GM23338 (cell line): ENCODE measurements around the gene KCNMA1. TPM values are rescaled to one million over a fixed set of nuclear protein-coding genes. Genes with fewer than 3 reads are reported as not detected.
A peak's percentile ranks its signal among the peaks of the same experiment; 100 is the strongest.

Source experiments
- ATAC-seq: fragments of 200-7000 bp; cut with Tn5 transposase; 3 replicates; pipeline ENCODE4 v1.9.1; 2020
- DNase-seq: peaks from one replicate; pipeline ENCODE4 v3.0.0-alpha.2; 2015; ENCODE audit warnings: low spot score
- H2AFZ ChIP-seq: fragments of 200-600 bp; sonication (generic); 2 replicates; pipeline ENCODE4 v1.8.0; 2016; ENCODE audit warnings: antibody characterized with exemption, mild to moderate bottlenecking, moderate library complexity
- H3F3A ChIP-seq: fragments of 200-600 bp; sonication (generic); replicated peaks from 2 replicates; pipeline ENCODE4 v1.8.0; 2017; ENCODE audit warnings: antibody characterized with exemption, mixed run types, low read depth
- H3K27ac ChIP-seq: fragments of 200-600 bp; sonication (generic); 2 replicates; pipeline ENCODE4 v1.6.1; 2016; ENCODE audit warnings: low read depth
- H3K27me3 ChIP-seq: fragments of 200-600 bp; sonication (generic); 2 replicates; pipeline ENCODE4 v1.8.0; 2016; ENCODE audit warnings: mild to moderate bottlenecking, mixed run types, moderate library complexity; ENCODE audit not compliant: insufficient read depth
- H3K36me3 ChIP-seq: fragments of 200-600 bp; sonication (generic); 2 replicates; pipeline ENCODE4 v1.8.0; 2016; ENCODE audit warnings: mild to moderate bottlenecking; ENCODE audit not compliant: insufficient read depth
- H3K4me1 ChIP-seq: fragments of 200-600 bp; sonication (generic); 2 replicates; pipeline ENCODE4 v1.8.0; 2016; ENCODE audit warnings: mild to moderate bottlenecking, moderate library complexity; ENCODE audit not compliant: insufficient read depth
- H3K4me2 ChIP-seq: fragments of 200-600 bp; sonication (generic); 2 replicates; pipeline ENCODE4 v1.7.1; 2017; ENCODE audit warnings: mixed run types
- H3K4me3 ChIP-seq: fragments of 200-600 bp; sonication (generic); 2 replicates; pipeline ENCODE4 v1.6.1; 2016; ENCODE audit warnings: mixed run types
- H3K79me2 ChIP-seq: fragments of 200-600 bp; sonication (generic); replicated peaks from 2 replicates; pipeline ENCODE4 v1.8.0; 2017; ENCODE audit warnings: mild to moderate bottlenecking; ENCODE audit not compliant: insufficient read depth
- H3K9me2 ChIP-seq: fragments of 200-600 bp; sonication (generic); 2 replicates; pipeline ENCODE4 v1.8.0; 2017; ENCODE audit not compliant: insufficient read depth
- H4K20me1 ChIP-seq: fragments of 200-600 bp; sonication (generic); replicated peaks from 2 replicates; pipeline ENCODE4 v1.8.0; 2017; ENCODE audit warnings: mild to moderate bottlenecking; ENCODE audit not compliant: insufficient read depth
- H3K27ac Mint-ChIP-seq: 2 replicates; pipeline ENCODE4 v1.8.0; 2020; ENCODE audit warnings: inconsistent platforms, mild to moderate bottlenecking, moderate library complexity, mixed read lengths
- H3K27me3 Mint-ChIP-seq: 3 replicates; pipeline ENCODE4 v1.8.0; 2022; ENCODE audit warnings: low read depth, mild to moderate bottlenecking, moderate library complexity, mixed read lengths, inconsistent platforms; ENCODE audit not compliant: insufficient read depth, poor library complexity
- H3K36me3 Mint-ChIP-seq: 3 replicates; pipeline ENCODE4 v1.8.0; 2021; ENCODE audit warnings: low read depth, mild to moderate bottlenecking, inconsistent platforms, moderate library complexity, mixed read lengths
- H3K4me1 Mint-ChIP-seq: 3 replicates; pipeline ENCODE4 v1.8.0; 2020; ENCODE audit warnings: mild to moderate bottlenecking, inconsistent platforms, mixed read lengths
- H3K4me3 Mint-ChIP-seq: 3 replicates; pipeline ENCODE4 v1.8.0; 2021; ENCODE audit warnings: moderate library complexity, mild to moderate bottlenecking, inconsistent platforms, mixed read lengths
- H3K9me3 Mint-ChIP-seq: 3 replicates; pipeline ENCODE4 v1.8.0; 2020; ENCODE audit warnings: moderate library complexity, mild to moderate bottlenecking, inconsistent platforms, mixed read lengths
- CREB1 ChIP-seq: fragments of 250-450 bp; sonication (Bioruptor Pico); IDR thresholded peaks from 2 replicates; pipeline ENCODE4 v1.5.0; 2020; ENCODE audit warnings: low read depth, mild to moderate bottlenecking, moderate library complexity
- EZH2 ChIP-seq: fragments of 200-600 bp; sonication (generic); IDR thresholded peaks from one replicate; pipeline ENCODE4 v1.8.0; 2017; ENCODE audit warnings: antibody characterized with exemption, mild to moderate bottlenecking, low read depth; ENCODE audit not compliant: unreplicated experiment
- EZH2phosphoT487 ChIP-seq: fragments of 200-600 bp; sonication (generic); IDR thresholded peaks from one replicate; pipeline ENCODE4 v1.8.1; 2018; ENCODE audit warnings: antibody characterized with exemption; ENCODE audit not compliant: unreplicated experiment
- JUNB ChIP-seq: IDR thresholded peaks from one replicate; pipeline ENCODE4 v1.6.1; 2016; ENCODE audit warnings: antibody characterized with exemption; ENCODE audit not compliant: unreplicated experiment
- NANOG ChIP-seq: IDR thresholded peaks from 2 replicates; pipeline ENCODE4 v1.6.1; 2016; ENCODE audit warnings: antibody characterized with exemption, borderline replicate concordance
- POLR2AphosphoS5 ChIP-seq: IDR thresholded peaks from 2 replicates; pipeline ENCODE4 v1.6.1; 2016; ENCODE audit warnings: antibody characterized with exemption, low read depth
- STAT1 ChIP-seq: IDR thresholded peaks from one replicate; pipeline ENCODE4 v1.6.1; 2016; ENCODE audit warnings: antibody characterized with exemption; ENCODE audit not compliant: unreplicated experiment
- ZNF331 ChIP-seq: fragments of 250-450 bp; sonication (Bioruptor Pico); IDR thresholded peaks from 2 replicates; pipeline ENCODE4 v1.5.0; 2020; ENCODE audit warnings: low read depth, mild to moderate bottlenecking, moderate library complexity
- polyA plus RNA-seq: library from polyadenylated mRNA; unstranded; fragments of >200 nt; fragmentation: Nextera tagmentation; extraction: Ambion mirVana; gene quantifications from 2 replicates; pipeline ENCODE4 v1.2.1, GENCODE V29; 2016
- total RNA-seq: library from RNA; depleted of rRNA; stranded (reverse); fragments of >200 nt; shearing (Covaris generic); gene quantifications from 2 replicates; pipeline ENCODE4 v1.2.3, GENCODE V29; 2014
- TF ChIP-seq, protein P1 (sequence below): IDR thresholded peaks from 2 replicates; pipeline ENCODE4 v1.6.1; 2016; ENCODE audit warnings: antibody characterized with exemption
- TF ChIP-seq, protein P2 (sequence below): IDR thresholded peaks from one replicate; pipeline ENCODE4 v1.6.1; 2018; ENCODE audit warnings: antibody characterized with exemption; ENCODE audit not compliant: unreplicated experiment
- TF ChIP-seq, protein P3 (sequence below), 2 experiments: fragments of 200-600 bp in 1 of 2; sonication (generic) in 1 of 2; conservative IDR thresholded peaks; 2 replicates each; pipeline versions ENCODE4 v1.5.1 to v1.6.1; 2016 to 2017; ENCODE audit warnings: antibody characterized with exemption in 2 of 2, low read depth in 2 of 2, mild to moderate bottlenecking in 2 of 2, moderate library complexity in 1 of 2

The KCNMA1 gene
- total and polyA plus RNA-seq, 2 experiments from 2014 or later, result 8.2 to 9.0 TPM

DNA sequence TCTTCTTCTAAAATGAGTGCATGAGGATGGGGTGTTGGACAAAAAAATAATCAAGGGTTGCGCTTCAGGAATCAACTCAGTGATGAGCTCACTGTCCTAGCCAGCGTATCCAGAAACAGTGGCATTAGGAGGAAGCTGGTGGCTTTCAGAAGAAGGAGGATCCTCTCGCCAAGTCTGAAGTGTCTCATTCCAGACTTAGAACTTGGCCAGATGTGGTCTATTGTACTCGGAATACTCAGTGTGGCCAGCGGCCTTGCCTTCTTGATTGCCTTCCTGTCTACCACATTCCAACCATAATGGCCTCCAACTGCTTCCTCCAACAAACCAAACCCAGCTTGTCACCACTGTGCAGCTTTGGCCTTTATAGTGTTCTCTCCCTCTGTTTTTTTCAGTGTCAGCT, 732.4 kb downstream of the KCNMA1 start (continued):
- TF ChIP-seq, protein P1, sequence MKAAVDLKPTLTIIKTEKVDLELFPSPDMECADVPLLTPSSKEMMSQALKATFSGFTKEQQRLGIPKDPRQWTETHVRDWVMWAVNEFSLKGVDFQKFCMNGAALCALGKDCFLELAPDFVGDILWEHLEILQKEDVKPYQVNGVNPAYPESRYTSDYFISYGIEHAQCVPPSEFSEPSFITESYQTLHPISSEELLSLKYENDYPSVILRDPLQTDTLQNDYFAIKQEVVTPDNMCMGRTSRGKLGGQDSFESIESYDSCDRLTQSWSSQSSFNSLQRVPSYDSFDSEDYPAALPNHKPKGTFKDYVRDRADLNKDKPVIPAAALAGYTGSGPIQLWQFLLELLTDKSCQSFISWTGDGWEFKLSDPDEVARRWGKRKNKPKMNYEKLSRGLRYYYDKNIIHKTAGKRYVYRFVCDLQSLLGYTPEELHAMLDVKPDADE, result no peak
- TF ChIP-seq, protein P2, sequence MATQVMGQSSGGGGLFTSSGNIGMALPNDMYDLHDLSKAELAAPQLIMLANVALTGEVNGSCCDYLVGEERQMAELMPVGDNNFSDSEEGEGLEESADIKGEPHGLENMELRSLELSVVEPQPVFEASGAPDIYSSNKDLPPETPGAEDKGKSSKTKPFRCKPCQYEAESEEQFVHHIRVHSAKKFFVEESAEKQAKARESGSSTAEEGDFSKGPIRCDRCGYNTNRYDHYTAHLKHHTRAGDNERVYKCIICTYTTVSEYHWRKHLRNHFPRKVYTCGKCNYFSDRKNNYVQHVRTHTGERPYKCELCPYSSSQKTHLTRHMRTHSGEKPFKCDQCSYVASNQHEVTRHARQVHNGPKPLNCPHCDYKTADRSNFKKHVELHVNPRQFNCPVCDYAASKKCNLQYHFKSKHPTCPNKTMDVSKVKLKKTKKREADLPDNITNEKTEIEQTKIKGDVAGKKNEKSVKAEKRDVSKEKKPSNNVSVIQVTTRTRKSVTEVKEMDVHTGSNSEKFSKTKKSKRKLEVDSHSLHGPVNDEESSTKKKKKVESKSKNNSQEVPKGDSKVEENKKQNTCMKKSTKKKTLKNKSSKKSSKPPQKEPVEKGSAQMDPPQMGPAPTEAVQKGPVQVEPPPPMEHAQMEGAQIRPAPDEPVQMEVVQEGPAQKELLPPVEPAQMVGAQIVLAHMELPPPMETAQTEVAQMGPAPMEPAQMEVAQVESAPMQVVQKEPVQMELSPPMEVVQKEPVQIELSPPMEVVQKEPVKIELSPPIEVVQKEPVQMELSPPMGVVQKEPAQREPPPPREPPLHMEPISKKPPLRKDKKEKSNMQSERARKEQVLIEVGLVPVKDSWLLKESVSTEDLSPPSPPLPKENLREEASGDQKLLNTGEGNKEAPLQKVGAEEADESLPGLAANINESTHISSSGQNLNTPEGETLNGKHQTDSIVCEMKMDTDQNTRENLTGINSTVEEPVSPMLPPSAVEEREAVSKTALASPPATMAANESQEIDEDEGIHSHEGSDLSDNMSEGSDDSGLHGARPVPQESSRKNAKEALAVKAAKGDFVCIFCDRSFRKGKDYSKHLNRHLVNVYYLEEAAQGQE, result no peak

DNA sequence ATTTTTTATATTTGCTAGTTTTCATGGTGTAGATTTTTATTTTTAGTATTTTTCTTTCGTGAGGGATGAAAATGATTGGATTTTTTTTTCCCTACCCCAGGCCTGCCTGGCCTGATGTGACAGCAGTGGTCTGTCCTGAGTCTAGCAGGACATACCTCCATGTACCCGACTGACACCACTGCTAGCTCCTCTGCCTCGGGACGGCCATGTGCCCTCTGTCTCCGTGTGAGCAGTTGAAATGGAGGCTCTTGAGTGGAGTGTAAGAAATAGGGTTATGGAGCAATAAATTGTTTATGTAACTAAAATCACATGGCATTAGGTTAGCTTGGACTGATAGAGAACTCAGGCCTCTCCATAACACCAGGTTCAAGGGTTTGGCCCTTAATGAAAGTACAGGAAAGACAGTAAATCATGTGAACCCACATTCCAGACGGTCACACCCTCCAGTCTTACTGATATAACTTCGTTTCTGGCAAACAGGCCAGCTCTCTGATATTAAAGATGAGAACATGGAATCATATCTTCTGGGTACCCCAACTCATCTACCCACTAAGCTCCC, 734.1 kb downstream of the KCNMA1 start:
- H3K36me3 Mint-ChIP-seq, result no peaks in the 10 kb centered on the region
- H3F3A ChIP-seq, result no peaks in the 10 kb centered on the region
- H3K27me3 Mint-ChIP-seq, result no peaks in the 10 kb centered on the region
- no peaks in the 10 kb centered on the region for H3K27me3 ChIP-seq
- H3K9me2 ChIP-seq, result no peaks in the 10 kb centered on the region
- H3K4me1 Mint-ChIP-seq, result no peaks in the 10 kb centered on the region
- no peak overlapping the region for H2AFZ ChIP-seq
- H3K79me2 ChIP-seq, result no peaks in the 10 kb centered on the region
- H3K36me3 ChIP-seq, result no peaks in the 10 kb centered on the region
- H3K4me2 ChIP-seq, result no peak overlapping the region
- H3K27ac ChIP-seq, result no peak overlapping the region
- H3K4me1 ChIP-seq, result no peaks in the 10 kb centered on the region
- no peak overlapping the region for H3K4me3 ChIP-seq
- H3K4me3 Mint-ChIP-seq, result no peak overlapping the region
- H3K27ac Mint-ChIP-seq, result no peak overlapping the region
- H4K20me1 ChIP-seq, result no peaks in the 10 kb centered on the region
- no peaks in the 10 kb centered on the region for H3K9me3 Mint-ChIP-seq
- DNase-seq, result no peak
- ATAC-seq, result peak; percentile 42; the same call in 1 of the 3 replicates
- TF ChIP-seq, protein P2, result no peak
- TF ChIP-seq, protein P3, sequence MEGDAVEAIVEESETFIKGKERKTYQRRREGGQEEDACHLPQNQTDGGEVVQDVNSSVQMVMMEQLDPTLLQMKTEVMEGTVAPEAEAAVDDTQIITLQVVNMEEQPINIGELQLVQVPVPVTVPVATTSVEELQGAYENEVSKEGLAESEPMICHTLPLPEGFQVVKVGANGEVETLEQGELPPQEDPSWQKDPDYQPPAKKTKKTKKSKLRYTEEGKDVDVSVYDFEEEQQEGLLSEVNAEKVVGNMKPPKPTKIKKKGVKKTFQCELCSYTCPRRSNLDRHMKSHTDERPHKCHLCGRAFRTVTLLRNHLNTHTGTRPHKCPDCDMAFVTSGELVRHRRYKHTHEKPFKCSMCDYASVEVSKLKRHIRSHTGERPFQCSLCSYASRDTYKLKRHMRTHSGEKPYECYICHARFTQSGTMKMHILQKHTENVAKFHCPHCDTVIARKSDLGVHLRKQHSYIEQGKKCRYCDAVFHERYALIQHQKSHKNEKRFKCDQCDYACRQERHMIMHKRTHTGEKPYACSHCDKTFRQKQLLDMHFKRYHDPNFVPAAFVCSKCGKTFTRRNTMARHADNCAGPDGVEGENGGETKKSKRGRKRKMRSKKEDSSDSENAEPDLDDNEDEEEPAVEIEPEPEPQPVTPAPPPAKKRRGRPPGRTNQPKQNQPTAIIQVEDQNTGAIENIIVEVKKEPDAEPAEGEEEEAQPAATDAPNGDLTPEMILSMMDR (conservative IDR thresholded peaks at IDR 0.05; ENCODE audit: low read depth in 2 of 2), result no peak
- no peak for TF ChIP-seq STAT1
- no peak for TF ChIP-seq JUNB
- TF ChIP-seq POLR2AphosphoS5, result no peak
- TF ChIP-seq, protein P1, result no peak
- TF ChIP-seq NANOG, result no peak
- TF ChIP-seq EZH2phosphoT487, result no peak
- no peak for TF ChIP-seq ZNF331 (CRISPR knock-in tag)
- no peak for TF ChIP-seq EZH2
- no peak for TF ChIP-seq CREB1 (CRISPR knock-in tag)
